NCI-H1105 (cell line): ENCODE results near the gene GLDN.

ENCODE experiments used
- DNase-seq: peaks from one replicate; lab custom pipeline; 2025; lab: John Stamatoyannopoulos, UW

The GLDN gene

DNA sequence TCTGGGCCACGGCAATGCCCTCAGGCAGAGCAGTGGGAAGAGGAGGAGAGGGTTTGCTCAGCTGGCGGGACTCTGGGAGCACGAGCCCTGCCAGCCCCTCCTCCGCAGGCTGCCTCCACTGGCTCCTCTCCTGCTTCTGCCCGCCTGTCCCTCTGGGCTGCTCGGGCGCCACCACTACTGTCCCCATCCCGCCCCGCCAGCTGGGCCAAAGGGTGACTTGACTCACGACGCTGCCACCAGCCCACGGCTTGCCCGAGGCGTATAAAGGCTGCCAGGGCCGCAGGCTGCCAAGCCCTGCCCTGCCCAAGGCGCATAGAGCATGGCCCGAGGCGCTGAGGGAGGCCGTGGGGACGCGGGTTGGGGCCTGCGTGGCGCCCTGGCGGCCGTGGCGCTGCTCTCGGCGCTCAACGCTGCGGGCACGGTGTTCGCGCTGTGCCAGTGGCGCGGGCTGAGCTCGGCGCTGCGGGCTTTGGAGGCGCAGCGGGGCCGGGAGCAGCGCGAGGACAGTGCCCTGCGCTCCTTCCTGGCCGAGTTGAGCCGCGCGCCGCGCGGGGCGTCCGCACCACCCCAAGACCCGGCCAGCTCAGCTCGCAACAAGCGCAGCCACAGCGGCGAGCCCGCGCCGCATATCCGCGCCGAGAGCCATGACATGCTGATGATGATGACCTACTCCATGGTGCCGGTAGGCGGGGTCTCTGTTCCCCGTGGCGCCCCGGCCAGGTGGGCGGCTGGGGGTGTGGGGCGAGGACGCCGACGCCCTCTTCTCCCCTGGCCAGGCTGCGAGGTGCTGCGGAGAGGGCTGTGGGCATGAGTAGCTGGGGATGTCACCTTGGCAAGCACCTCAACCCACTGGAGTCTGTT, at the start of gene GLDN:
TSS of gene GLDN (plus strand) at position 290 of the 861 bp plus-strand sequence. CDS start at position 320, 30 bp downstream.
- DNase-seq = no peak

DNA sequence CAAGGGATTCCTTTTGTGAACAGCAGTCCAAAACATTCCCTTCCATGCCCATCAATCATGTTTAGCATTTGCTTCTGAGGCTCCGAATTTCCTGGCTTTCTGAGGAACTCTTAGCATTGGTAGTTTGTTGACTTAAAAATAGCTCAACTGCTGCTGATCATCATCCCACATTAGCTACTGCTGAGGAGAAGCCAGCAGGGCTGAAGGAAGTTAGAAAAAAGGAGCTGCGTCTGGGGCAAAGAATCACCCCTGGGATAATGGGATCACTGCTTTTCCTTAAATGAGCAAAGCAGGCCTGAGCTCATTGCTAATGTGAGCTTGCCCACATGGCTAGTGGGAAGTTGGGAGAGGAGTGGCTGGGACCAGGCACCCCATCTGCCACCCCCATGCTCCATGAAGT, 42.8 kb upstream of the GLDN start:
- no peak for DNase-seq

DNA sequence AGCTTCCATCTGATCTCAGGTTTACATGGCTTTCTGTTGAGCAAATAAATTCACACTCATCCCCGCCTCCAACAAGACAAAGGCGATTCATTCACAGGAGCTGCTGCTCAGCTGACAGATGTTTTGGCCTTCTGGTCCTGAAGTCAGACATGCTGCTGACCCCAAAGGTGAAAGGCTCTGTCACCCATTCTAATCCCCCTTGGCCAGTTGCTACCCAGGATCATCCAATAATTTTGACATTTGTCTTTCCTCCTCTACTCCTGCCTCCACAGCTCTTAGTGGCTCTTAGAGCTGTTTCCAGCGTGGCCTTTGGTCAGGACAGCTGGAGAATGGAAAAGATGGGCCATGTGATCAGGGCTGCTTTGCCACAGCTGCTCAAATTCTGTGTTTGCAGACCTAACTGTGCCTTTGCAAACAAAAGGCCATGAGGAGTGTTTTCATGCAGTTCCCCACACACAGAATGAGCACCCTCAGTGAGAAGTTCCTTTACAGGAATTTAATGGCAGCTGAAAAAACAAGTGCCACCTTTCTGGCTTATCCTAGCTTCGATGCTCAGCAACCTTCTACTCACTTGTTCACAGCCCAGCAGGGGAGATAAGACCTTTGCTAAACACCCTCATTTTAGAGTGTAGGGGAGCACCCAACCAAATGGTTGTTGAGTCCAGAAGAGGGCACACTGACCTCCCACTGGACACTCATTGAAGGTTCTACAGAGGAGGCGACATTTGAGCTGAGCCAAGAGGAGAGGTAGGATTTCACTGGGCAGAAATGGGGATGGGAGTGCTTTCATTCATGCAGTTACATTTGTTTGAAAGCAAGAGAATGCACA, 42.1 kb upstream of the GLDN start:
- DNase-seq = no peak

DNA sequence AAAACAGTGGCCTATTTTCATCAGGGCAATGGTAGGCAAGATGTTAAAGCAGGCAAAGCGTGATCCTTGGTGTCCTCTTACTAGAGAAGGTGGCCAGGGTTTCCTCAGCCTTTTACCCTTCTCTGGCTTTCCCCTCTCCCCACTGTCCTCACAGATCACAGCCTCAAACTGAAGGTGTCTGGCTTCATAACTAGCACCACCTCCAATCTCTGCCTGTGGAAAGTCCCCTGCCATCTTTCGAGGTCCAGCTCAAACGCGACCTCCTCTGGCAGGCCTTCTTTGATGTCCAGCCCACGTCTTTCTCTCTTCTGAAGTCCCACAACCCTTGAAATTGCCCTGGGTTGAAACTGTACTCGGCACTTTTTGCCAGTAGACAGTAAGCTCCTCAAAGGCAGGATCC, 39.0 kb upstream of the GLDN start:
- DNase-seq = no peak

DNA sequence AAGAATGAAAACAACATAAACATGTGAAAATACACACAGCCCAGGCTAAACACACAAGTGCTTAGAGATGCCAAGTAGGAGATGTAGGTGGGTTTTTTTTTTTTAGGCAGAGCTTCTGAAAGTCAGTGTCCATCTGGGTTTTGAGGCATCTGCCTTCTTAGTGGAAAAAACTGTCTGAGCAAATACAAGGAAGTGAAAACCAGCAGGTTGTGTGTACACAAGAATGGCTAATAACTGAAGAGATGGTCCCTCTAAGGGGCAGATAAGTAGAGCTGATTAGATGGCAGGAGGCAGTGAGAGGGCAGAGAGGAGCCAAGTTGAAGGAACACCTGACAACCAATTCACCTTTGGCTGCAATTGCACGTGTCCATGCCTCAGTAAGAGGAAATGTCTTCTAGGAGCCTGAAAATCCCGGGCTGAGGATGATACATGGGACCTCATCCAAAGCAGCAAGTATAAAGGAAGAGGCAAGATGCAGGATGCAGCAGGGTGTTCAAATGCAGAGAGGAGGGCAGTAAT, 37.9 kb upstream of the GLDN start:
- DNase-seq = no peak

DNA sequence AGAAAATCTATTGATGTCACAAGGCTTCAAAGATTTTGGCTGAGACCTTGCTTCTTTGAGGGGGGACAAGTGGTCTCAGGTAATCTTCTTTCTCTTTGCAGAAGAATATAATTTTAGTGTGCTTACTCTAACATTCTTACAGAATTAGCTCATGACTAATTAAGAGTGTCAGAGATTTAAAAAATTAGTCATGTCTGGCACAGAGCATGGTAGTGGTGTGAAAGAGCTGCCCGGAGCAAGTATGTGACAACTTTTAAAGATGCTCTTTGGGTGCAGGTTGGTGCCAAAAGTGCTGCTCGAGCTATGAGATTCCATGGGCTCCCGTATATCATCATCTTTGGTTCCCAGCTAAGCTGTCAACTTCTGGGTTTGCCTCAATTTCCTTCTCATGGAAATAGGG, 34.1 kb upstream of the GLDN start:
- no peak for DNase-seq

DNA sequence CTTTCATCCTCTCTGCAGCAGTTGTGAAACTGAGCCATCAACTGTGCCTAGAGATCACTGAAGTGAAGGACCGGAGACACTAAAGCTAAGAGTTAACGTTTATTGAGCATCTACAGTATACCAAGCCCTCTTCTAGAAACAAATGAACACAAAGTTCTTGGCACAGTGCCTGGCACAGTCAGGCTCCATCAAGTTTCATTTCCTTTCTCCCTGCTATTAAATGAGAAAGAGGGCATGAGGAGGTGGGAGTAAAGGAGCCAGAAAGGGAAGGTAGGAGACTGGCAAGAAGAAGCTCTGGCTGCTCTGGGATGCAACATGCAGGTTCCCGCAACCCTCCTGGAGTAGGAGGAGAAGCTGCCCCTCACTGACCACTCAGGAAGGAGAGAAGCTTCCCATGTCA, 33.6 kb upstream of the GLDN start:
- no peak for DNase-seq

DNA sequence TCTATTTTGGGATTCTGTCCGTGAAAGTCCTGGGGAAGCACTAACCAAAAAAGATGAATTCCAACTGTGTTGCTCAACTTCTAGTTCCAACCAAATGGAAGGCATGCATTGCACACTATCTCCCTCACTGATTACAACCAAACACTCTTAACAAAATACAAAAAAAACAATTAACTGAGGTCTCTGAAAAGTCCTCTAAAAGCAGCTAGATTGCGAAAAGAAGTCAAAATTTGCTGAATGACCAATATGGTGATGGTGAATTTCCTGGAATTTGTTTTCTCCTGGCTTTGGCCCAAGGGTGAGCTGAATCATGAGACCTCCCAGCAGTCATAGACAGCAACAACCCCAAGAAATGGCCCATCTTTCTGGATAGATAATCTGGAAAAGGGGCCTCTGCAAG, 31.4 kb upstream of the GLDN start:
- DNase-seq = no peak

DNA sequence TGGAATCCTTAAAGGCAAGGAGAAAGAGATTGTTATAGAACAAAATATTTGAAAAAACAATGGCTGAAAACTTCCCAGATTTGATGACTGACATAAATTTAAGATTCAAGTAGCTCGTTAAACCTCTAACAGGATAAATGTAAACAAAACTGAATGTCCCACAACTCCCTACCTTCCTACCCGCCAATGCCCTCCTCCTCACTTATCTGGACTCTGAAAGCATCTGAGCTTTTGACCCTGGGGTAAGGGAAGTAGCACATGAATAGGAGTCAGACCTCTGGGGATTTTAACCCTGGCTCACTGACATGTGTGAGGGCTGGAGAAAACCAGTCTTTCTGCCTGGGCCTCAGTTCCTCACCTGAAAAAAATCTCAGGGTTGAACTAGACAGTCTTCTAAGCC, 29.9 kb upstream of the GLDN start:
- DNase-seq = no peak

DNA sequence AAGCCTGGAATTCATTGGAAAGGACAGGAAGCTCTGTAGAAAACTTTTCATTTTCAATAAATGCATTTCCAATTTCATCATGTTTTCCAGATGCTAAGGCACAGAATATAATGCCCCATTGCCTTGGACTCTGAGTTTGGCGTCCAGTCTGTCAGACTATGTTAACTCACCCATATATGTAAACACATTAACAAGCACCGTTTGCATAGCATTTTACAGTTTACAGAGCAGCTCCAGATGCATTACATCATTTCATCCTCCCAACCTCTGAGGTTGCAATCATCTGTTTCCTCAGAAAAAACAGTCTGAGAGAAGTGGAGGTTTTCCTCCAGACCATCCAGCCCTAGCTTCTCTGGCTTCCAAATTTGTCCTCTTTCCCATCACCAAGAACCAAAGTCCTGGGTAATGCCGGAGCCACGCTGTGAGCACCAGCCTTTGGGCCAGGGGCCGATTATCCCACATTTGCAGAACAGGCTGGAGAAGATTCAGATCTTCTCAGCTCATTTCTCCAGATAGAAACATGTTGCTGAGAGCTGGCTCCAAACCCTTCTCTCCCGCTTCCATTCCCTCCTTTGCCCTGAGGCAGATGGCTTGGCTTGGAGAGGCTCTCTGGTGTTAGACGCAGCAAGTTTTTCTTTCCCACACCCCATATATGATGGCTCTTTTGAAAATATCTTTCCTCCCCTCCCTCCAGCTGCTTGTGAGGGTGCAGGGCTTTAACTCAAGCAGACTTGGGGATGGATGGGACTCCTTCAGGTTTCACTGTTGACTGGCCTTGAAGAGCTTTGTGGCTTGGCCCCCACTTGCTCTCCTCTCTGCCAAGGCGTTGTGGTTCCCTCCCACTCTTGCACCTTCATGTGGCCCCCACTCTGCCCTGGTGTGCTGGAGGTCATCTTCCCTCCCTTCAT, 29.0 kb upstream of the GLDN start:
- no peak for DNase-seq

DNA sequence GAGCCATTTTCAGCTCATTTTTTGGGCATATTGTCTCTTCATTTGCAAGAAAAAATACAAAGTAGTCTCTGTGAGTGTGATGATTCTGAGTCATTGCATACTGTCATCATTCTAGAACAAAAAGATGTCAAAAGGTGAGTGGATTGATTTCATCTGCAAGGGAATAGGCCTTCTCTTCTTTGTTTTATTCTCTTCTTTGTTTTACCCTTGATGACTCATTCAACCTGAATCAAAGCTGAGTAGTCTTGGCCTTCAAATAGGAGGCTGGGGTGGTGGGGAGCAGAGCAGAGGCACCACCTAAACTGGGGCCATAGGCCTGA, 28.4 kb upstream of the GLDN start:
- DNase-seq = no peak

DNA sequence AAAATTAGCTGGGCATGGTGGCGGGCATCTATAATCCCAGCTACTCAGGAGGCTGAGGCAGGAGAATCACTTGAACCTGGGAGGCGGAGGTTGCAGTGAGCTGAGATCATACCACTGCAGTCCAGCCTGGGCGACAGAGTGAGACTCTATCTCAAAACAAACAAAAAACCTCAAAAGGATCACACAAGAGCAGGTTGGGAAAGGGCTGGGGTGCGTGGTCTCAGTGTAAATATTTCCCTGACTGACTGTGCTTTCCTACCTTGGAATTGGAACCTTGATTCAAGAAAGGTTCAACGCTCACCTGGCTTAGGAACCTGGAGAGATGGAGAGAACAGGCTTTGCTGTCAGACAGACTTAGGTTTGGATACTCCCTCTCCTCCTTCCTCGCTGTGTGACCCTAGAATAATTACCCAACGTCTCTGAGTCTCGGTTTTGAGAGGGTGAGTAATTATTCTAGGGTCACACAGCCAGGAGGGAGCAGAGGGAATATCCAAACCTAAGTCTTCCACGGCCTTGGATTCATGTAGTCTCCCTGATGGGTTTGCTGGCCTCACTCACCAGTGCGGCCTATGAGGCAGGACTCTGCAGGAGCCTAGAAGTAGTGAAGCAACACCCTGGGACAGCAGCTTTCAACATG, 27.7 kb upstream of the GLDN start:
- DNase-seq = no peak

DNA sequence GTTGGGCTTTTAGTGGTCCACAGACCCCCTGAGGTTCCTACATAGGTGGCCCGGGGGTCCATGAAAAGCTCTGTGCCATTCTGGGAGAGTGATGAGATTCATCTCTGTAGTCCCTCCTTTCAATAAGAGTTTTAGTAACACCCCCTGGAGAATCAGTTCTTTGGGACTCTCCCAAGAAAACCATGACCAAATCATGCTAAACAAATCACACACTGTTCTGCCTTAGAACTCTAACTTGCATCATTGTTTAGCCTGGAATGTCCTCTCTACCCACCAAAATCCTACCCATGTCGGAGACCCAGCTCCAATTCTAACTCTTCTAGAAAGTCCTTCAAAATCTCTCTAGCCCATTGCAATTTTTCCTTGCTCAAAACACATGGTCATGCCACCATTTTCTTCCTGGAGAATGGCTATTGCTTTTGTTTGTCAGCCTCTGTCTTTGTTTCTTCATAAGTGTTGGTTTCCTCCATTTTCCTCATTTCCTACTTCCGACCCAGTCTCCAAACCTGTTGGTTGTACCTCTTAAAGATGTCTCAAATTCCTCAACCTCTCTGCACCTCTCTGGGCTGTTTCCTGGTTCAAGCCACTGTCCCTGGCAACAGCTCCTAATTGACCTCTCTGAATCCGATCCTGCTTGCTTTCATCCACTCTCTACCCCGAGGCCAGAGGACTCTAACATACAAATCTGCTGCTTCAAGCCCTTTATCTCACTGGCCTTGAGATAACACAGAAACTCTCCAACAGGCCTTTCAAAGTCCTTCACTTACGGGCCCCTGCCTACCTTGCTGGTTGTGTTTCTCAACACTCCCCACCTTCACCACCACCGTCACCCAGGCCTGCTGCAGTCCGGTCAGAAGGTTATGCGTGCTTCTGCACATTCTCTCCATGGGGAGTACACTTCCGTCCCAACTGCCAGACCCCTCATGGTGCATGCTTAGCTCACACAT, 26.8 kb upstream of the GLDN start:
- DNase-seq = no peak

DNA sequence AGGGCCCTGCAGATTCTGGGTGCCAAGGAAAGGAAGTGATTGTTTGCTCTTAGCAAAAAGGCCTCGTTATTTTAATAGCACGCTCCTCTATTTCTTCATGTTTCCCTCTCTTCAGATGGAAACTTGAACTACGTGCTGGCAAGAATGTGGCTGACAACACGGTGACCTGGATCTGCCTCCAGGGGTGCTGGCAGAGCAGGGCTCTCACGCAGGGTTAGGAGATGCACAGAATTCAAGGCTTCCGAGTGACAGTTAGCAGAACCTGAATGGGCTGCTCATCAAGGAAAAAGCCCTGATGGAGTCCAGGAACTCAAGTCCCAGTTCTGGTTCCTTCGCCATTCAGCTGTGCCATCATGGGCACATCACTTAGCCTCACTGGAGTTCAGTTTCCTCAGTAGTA, 25.7 kb upstream of the GLDN start:
- DNase-seq = no peak

DNA sequence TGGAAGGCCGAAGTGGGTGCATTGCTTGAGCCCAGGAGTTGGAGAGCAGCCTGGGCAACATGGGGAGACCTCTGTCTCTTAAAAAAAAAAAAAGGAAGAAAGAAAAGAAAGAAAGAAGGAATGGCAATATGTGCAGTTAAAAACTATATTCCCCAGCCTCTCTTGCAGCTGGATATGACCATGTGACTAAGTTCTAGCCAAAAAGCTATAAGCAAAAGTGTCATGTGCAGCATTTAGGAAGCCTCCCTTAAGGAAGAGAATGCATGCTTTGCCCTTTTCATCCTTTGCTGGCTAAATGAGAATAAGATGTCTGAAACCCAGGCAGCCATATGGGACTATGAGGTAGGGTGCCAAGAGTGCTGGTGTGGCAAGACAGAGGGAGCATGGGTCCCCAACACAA, 24.8 kb upstream of the GLDN start:
- no peak for DNase-seq

DNA sequence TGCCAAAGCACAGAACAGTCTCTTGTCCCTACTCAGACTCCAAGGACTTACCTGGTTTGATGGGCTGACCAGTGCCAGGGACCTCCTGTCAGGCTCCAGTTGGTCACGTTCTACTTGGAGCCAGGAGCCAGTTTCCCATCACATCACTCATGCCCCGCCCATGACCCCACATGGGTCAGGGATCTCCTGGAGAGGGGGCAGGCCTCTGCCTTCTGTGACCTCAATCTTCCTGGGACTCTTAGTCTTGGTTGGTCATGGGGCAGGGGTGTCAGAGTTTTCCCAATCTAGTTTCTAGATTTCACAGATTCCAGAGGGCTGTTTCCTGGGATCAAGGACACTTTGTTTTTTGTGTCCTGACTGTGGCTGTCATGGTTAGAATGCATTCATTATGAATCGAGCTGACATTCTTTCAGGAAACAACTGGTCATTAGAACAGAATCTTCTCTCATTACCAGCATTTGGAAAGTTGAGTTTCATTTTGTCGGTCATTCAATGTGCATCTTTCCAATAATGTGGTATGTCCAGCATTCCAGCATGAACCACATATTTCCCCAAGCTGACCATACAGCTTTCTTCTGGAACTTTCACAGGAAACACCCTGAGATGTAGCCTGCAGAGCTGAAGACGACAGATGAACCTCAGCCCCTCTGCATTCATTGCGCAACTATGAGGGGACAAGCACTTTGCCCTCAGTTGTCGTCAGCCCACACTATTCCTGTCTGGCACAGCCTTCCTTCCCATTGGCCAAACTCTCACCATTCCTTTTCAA, 22.9 kb upstream of the GLDN start:
- DNase-seq = no peak

DNA sequence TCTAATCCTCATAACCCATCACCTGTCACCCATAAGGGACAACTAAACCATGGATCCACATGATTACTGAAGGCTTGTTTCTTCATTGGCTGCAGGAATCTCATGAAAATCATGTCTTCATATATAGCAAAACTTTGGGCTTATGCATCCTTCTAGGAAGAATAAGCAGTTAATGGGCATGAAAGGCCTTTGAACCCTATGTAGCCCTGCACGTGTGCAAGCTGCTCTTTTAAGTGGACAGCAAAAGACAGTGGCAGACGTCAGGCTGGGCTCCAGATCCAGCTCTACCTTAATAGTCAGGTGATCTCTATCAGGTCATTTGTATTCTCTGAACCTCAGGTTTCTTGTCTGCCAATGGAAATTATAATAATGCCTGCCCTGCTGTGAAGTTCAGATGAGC, 21.9 kb upstream of the GLDN start:
- no peak for DNase-seq

DNA sequence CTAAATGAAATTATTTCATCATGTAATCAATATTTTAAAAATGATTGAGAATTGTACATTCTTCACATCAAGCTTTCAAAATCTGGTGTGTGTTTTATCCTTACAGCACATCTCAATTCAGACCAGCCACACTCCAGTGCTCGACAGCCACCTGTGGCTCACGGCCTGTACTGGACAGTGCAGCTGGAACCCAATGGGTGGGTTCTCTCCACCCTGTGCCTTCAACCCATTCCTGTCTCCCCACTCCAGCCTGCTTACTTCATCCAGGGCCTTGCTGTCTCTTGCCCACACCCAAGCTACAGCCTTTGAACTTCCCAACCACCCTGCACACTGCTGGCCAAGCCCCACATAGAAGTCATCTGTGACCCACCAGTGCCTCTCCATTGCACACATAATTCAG, 20.6 kb upstream of the GLDN start:
- DNase-seq = no peak

DNA sequence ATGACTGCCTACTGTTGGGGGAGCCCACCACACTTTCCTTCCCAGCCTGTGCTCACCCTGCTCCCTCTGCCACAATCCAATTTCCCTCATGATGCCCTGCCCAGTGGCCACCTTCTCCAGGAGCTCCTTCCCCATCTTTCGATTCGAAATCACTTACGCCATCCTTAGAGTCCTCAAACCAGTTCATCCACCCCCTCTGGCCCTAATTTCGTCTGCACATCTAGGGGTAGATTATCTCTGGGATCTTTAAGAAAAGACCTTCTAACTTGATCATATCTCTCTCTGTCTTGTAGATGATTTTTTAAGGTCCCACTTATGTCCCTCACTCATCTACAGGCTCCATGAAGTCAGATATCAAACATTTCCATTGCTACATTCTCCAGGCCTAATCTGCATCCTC, 20.1 kb upstream of the GLDN start:
- DNase-seq = no peak
